Measurements from ENCODE around the gene NHERF2.

NHERF2 gene

DNA sequence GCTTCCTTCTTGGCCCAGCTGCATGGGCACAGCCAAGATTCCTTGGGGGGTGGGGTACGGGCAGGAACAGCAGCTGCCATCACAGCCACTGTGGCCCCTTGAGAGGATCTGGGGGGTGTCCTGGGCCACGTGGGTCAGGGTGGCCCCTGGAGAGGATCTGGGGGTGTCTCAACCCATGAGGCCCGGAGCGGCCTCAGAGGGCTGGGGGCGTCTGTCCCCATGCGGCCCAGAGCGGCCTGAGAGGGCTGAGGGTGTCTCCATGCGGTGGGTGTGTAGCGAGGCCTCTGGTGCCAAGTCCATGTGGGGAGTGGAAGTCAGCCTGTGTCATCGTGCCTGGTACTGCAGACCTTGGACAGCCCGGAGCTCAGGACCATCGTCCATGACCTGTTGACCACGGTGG, 34.8 kb downstream of the NHERF2 start:
- DNase-seq (ENCODE audit: low read depth), result no peak

DNA sequence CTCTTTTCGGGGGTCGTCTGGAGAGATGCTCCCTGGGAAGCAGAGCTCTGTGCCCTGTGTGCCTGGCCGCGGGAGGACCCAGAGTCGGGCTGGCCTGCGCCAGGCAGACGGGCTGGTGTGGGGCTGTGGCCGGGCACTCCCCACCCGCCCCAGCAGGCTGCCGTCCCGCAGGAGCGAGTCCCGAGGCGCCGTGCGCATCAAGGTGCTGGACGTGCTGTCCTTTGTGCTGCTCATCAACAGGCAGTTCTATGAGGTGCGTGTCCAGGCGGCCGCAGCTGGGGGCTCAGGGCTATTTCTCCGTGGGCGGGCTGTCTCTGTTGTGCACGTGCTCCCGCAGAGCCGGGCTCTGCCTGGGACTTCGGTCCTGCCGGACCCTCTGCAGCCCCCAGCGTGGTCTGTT, 36.1 kb downstream of the NHERF2 start:
- no peak for DNase-seq (ENCODE audit: low read depth)

DNA sequence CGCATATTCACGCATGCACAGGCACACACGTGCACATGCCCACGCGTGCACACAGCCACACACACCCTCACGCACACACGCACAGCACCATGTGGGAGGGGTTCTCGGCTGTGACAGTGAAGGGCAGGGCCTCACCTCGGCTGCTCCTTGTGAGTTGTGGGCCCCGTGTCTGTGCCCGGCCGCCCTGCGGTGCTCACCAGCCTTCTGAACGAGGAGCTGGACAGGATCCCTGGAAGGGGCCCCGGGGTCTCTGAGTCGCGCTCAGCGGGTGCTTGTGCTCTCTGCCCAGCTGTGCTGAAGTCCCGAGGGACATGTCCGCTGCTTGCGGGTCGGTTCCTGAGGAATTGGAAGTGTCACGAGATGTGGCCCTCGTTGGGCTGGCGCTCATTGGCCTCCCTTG, 37.2 kb downstream of the NHERF2 start:
- no peak for DNase-seq (ENCODE audit: low read depth)

DNA sequence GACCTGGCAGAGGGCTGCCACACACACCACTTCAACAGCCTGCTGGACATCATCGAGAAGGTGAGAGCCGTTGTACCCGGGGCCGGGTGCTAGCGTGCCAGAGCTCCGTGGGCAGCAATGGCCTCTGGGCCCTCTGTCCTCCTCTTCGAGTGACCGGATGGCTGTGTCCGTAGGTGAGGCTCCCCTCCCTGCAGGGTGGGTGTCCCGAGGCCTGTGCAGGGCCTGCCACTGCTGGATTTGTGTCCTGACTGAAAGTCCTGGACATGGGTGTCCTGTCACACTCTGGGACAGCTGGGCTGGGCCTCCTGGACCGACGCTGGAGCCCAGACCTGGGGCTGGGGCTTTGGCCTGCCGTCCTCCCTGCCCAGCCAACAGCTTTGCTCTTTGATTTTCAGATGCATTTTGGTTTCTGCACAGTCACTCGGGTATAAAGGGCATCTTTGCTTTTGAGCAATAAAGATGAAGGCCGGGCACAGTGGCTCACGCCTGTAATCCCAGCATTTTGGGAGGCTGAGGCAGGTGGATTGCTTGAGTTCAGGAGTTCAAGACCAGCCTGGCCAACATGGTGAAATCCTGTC, 37.8 kb downstream of the NHERF2 start:
- DNase-seq (ENCODE audit: low read depth), result no peak

DNA sequence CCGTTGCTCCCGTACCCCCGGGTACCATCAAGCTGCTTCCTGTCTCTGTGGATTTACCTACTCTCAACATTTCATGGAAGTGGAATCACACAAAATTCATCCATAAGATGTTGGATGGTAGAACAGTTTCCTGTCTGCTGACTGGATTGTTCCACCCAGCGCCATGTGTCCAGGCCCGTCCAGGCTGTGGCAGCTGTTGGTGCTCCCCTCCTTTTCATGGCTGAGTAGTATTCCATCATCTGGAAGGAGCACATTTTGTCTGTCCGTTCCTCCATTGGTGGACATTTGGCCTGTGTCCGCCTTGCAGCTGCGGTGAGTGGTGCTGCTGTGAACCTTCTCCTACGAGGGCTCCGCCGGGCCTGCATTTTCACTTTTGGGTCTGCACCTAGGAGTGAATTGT, 39.4 kb downstream of the NHERF2 start:
- DNase-seq (ENCODE audit: low read depth), result no peak

DNA sequence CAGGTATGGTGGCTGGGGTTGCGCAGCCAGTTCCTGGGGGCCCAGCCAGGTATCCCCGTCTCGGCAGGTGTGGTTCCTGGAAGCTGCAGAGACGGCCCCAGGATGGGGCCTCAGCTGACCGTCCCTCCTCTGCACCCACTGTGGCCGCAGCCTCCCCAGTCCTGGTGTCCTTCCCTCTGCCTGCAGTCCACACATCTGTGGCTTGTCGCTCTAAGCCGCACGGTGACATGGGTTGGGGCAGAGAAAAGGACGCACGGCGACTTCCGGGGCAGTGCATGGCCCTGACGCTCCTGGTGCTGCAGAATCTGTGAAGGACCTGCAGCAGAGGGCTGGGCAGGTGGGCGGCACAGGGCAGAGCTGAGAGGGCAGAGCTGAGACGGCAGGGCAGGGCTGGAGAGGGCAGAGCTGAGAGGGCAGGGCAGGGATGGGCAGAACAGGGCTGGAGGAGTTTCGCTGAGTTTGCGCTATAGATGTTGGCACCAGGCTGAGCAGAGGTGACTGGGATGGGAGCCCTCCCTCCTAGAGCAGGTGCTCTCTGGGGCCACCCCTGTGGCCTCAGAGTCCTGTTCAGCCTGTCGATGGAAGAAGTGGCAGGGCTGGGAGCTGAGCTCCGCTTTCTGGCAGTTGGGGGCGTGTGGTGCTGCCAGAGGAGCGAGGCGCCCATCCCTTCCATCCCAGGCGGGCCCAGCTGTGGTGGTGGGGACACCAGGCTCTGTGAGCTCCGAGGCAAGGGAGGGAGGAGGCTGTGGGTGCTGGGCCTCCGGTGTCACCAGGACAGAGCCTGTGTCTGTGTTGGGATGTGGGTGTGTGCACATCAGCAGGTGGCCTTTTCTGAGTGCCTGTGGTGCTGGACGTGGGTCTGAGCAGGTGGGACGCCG, 44.1 kb downstream of the NHERF2 start:
- DNase-seq (ENCODE audit: low read depth), result no peak

DNA sequence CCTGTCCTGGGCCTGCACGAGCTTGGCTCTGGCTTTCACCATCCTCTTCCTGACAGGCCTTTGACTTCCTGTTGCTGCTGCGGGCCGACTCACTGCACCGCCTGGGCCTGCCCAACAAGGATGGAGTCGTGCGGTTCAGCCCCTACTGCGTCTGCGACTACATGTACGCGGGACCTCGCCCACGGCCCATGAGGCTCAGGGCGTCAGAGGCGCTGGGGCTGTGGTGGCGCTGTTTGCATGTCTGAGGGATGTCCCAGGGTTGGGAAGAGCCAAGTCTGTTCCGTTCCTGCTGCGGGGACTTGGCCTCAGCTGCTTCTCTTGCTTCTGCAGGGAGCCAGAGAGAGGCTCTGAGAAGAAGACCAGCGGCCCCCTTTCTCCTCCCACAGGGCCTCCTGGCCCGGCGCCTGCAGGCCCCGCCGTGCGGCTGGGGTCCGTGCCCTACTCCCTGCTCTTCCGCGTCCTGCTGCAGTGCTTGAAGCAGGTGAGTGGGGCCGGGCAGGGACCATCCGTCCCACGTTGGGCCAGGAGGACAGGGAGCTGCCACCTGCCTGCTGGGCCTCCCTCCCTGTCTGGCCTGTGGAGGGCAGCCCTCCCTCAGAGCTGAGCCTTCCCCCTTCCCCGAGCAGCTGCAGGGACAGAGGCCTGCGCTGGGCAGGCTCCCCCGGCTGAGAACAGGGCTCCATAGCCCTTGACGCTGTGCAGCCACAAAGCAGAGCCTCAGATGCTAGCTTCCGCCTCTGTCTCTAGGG, 44.9 kb downstream of the NHERF2 start:
- no peak for DNase-seq (ENCODE audit: low read depth)

DNA sequence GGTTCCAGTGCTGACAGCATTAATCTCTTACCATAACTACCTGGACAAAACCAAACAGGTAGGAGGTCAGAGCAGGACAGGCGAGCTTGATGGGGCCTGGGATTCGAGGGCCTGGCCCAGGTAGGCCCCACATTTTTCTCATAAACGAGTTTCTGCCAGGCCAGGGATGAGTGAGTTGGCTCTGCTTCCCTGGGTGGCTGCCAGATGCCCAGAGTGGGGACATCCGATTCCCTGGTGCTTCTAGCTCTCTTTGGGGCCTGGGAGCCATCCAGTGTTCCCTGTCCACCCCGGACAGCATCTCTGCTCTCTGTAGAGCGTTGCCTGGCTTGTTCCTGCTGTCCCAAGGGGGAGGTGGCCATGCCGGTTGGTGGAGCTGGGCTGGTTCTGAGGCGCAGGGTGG, 46.2 kb downstream of the NHERF2 start:
- DNase-seq (ENCODE audit: low read depth), result no peak

DNA sequence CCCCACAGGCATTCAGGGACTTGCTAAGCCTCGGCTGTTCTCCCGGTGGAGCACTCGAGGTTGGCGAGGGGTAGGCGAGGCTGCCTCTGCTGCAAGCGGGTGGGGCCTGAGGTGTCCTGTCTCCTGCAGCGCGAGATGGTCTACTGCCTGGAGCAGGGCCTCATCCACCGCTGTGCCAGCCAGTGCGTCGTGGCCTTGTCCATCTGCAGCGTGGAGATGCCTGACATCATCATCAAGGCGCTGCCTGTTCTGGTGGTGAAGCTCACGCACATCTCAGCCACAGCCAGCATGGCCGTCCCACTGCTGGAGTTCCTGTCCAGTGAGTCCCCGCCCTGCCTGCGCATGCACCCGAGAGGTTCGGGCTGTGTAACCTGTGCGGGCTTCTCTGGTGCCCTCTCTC, 47.4 kb downstream of the NHERF2 start:
- DNase-seq (ENCODE audit: low read depth), result no peak

DNA sequence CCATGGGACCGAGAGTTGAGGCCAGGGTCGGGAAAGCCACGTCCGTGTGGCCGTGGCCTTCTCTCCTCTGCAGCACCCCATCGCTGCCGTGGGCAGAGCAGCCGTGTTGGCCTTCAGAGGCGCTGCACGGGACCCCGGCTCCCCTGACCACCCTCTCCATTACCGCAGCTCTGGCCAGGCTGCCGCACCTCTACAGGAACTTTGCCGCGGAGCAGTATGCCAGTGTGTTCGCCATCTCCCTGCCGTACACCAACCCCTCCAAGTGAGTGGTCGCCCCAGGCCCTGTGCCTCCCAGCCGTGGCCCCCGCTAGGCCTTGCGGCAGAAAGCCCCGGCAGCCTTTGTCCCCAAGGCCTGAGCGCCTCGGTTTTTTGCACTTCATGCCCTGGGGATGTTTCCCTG, 48.9 kb downstream of the NHERF2 start:
- DNase-seq (ENCODE audit: low read depth), result no peak

DNA sequence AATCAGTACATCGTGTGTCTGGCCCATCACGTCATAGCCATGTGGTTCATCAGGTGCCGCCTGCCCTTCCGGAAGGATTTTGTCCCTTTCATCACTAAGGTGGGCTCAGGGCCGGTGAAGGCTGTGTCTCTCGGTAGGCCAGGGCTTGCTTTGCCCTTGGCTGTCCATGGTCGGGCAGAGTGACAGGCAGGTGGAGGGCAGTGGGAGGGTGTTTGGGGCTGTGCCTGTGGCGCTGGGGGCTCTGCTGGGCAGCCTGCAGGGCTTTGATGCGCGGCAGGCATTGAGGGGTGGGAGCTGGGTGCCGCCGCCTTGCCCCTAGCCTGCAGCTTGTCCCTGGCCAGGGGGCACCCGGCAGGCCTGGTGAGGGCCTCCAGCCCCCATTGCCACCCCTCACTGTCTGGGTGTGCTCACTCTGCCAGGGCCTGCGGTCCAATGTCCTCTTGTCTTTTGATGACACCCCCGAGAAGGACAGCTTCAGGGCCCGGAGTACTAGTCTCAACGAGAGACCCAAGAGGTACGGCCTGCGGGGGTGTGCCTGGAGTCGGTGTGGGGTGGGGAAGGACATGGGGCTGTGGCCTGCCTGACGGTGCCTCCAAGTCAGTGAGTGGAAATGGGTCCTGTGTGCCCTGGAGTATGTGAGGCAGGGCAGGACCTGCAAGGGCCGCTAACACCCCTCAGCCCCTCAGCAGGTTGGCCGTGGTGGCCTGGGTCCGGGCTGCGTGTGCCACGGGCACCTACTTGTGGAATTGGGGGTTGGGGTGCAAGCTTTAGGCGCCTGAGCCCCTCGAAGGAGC, 49.6 kb downstream of the NHERF2 start:
- DNase-seq (ENCODE audit: low read depth), result no peak

DNA sequence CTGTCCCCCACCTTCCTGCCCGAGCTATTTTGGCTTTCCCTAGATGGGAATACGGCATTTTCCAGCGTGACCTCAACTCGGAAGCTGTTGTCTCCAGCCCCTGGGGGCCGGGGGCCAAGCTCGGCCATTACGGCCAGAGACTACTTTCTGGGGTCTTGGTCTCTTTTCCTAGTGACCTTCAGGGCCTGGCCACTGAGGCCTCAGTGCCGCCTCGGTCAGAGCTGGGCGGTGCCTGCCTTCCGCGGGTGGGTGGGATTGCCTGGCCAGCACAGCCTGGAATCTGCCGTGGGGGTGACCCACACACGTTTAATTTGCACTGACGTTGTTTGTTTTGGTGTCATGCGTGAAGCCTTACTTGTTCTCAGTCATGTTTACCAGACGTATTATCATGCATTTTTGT, 50.3 kb downstream of the NHERF2 start:
- no peak for DNase-seq (ENCODE audit: low read depth)

DNA sequence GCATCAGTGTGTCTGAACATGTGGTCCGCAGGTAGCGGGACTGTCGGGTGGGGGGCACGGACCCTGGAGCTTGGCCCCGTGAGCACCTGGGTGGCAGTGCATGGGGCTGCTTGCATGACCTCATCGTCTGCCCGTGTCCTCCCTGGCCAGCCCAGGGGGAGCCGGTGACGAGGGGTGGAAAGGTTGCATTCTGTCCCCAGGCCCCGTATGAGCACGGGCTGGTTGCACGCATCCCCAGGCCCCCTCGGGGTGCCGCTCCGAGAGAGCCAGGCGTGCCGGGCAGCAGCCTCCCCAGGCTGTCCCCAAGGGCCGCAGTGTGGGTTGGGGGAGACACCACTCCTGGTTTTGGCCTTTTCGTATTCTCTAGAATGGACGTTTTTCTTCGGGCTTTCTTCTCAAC, 51.0 kb downstream of the NHERF2 start:
- DNase-seq (ENCODE audit: low read depth), result no peak

DNA sequence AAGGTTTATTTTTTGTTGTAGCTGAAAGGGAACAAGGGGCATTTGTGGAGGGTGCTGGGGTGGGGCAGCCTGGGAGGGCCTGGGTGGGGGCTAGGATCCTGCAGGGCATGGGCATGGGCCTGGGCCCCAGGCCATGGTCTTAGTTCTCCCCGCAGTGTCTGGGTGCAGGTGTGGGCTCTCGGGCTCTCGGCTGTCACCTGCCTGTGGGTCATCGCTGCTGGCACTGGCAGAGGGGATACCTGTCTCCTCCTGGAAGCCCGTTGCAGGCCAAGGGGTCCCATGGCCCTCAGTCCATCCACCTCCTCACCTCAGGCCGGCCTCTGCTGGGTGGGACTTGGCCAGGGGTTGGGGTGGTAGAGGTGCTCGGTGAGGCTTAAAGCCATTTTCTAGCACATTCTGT, 51.4 kb downstream of the NHERF2 start:
- no peak for DNase-seq (ENCODE audit: low read depth)

DNA sequence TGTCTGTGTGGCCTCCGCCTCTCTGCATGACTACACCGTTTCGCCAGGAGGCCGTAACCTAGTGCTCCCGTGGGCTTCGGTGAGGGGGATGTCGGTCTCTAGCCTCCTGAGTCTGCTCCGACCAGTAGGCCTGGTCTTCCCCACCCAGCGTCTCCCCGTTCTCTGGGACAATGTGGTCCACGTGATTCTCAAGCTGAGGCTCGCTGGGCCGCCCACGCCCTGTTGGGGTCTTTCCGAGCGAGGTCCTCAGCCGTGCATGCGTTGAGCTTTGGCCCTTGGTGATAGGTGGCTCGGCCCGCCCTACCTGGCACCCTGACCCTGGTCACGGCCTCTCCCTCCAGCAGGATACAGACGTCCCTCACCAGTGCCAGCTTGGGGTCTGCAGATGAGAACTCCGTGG, 52.0 kb downstream of the NHERF2 start:
- DNase-seq (ENCODE audit: low read depth), result no peak

DNA sequence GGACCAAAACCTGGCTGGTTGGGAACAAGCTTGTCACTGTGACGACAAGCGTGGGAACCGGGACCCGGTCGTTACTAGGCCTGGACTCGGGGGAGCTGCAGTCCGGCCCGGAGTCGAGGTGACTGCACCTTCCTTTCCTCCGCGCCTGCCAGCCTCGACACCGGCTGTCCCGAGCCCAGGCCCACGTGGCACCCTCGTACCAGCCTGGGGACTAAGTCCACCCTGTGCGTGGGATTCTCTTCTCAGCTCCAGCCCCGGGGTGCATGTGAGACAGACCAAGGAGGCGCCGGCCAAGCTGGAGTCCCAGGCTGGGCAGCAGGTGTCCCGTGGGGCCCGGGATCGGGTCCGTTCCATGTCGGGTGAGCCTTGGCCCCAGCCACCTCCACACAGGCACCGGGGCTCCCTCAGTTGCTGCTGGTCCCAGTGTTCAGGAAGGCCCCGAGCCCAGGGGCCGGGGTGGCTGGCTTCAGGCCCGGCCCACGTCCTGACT, 52.7 kb downstream of the NHERF2 start:
- no peak for DNase-seq (ENCODE audit: low read depth)

DNA sequence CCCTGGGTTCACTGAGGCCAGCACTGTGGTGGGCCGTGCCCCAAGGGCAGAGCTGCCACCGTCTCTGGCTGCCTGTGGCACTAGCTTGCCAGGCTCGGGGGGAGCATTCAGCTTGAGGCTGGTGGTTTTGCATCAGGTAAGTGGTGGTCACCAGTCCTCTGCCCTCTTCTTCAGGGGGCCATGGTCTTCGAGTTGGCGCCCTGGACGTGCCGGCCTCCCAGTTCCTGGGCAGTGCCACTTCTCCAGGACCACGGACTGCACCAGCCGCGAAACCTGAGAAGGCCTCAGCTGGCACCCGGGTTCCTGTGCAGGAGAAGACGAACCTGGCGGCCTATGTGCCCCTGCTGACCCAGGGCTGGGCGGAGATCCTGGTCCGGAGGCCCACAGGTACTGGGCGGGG, 53.3 kb downstream of the NHERF2 start:
- no peak for DNase-seq (ENCODE audit: low read depth)

DNA sequence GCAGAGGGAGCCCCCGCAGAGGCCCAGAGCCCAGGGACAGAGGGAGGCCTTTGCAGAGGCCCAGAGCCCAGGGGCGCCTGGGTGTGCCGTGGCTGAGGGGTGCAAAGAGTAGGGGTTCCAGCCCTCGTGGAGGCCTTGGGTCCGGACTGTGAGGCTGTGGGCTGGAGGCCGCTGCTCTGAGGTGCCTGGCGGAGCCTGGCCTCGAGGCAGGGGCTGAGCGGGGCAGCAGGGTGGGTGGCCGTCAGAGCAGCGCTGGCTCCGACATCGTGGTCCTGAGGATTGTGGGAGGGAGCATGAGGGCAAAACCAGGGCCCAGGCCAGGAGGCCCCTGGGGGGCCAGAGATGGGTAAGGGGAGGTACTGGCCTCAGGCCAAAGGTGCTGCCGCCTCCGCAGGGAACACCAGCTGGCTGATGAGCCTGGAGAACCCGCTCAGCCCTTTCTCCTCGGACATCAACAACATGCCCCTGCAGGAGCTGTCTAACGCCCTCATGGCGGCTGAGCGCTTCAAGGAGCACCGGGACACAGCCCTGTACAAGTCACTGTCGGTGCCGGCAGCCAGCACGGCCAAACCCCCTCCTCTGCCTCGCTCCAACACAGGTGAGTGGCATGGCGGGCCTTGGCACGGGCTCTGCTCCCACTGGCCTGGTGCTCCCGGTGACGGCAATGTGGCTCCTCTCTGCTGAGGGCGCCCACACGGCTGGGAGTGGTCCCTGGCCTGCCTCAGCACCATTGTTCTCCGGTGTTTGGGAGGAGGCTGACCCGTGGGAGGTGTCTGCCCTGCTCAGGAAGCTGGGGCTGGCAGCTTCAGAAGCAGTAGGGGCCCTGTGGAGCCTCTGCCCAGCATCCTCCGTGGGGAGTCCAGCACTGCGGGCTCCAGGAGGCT, 54.7 kb downstream of the NHERF2 start:
- no peak for DNase-seq (ENCODE audit: low read depth)

DNA sequence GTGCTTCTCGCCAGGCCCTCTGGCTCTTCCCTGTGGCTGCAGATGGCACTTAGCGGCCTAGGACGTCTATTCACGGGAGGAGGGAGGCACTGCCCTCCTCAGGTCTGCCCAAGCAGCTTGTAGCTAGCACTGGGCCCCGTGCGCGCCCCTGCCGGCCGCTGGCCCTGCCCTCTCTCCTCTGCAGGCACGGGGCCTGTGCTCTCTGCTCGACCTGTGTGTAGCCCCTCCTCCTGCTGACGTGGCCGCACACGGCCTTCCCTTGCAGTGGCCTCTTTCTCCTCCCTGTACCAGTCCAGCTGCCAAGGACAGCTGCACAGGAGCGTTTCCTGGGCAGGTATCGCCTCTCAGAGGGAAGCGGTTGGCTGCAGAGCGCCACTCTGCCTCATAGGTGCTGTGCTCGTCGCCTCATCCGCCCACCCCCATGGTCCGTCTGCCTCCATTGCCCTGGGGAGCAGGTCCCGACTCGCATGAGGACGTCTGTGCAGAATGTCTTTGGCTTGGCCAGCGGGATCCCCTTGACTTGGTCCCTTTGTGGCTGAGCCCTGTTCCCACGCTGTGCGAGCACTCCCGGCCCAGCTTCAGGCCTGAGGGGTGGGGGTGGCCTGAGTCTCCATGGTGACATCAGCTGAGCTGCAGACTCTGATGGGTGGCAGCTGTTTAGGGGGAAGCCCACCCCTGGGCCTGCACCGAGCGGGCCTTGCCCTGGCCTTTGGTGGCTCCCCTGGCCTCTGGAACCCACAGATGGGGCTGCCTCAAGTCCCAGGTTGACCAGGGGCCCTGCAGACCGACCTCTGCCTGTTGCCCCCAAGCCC, 55.7 kb downstream of the NHERF2 start:
- DNase-seq (ENCODE audit: low read depth), result no peak

DNA sequence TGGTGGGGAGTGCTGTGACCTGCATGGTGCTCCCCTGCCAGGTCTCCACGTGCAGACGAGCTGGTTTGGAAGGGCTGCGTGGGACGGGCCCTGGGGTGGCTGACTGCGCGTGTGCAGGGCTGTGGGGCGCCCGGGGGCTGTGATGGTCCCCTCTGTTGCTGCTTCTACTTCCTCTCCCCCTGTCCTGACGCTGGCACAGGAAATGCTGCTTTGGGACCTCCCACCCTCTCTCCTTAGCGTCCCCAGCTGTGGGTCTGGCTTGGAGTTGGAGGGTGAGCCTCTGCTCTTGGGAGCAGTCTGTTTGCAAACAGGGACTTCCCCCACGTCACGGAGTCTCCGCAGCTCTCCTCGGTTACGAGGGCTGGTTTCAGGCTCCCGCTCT, 56.3 kb downstream of the NHERF2 start:
- DNase-seq (ENCODE audit: low read depth), result no peak
